GM19455 (cell line): ENCODE results near the gene ZNF740.

Source experiments
- ATAC-seq: cut with Tn5 transposase; IDR thresholded peaks from one replicate; pipeline ENCODE4 v1.9.1; 2021; ENCODE audit not compliant: unreplicated experiment

The ZNF740 gene

DNA sequence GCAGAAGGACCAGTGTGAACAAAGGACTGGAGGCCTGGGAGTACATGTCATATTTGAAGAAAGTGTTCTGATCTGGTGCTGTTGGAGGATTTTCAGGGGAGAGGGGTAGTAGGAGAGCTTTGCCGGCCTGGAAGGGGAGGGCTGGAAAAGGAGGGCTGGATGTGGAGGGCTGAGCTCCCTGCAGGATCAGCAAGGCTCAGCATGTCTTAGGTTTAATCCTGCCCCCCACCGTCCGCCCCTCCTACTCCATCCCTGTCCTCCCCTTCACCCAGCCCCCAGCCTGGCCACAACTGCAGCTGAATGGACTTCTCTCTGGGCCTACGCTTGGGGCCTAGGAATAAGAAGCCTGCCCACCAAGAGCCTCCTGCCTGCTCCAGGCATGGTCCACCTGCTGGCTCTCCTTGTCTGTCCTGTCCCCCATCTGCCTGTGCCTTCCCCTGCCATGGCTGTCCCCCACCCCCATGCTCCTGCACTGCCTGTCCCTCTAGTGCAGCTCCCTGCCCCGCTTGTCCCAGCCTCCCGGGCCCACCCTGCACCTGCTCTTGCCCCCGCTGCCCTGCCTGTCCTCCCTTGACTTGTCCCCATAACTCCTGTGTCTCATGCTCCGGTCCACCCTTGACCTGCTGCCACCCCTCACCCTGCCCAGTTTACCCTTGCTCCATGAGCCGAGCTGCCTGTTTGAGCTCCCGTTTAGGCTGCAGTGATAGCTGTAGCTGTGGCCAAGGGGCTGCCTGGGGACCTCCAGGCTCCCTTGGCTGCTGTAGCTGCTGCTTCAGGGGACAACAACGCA is 61.3 kb downstream of the ZNF740 start:
- no peak for ATAC-seq

- ATAC-seq, result no peak
These were observed 63.8 kb downstream of the ZNF740 start for GRCh38 chr12:53244337-53244736.
